Measurements from ENCODE around the gene SCNM1. TPM values are rescaled to one million over a fixed set of nuclear protein-coding genes. Genes with fewer than 3 reads are reported as not detected.

SCNM1 gene
- total and polyA plus RNA-seq, 5 donors from 2014 or later = 51.0 to 104 (median 82.7) TPM

GRCh38 chr1:151133018-151133806 lies 32.7 kb upstream of the SCNM1 start:
- Mint-ChIP-seq H3K27me3 (no peaks in the 10 kb centered on the region), H3K9me3 (no peaks in the 10 kb centered on the region), H3K36me3 (peaks cover 10% of the 10 kb centered on the region), H3K4me1 (peaks cover 0 to 13% (median 2%) of the 10 kb centered on the region in 4 donors), H3K4me3 (peak overlapping the region in 1 of 4 donors; percentile 52), H3K27ac (no peak overlapping the region)
- H3K4me3 ChIP-seq (ENCODE audit: low read depth, low read length) = no peak overlapping the region
- no peaks in the 10 kb centered on the region for H3K27me3 ChIP-seq (ENCODE audit: control insufficient read depth, insufficient read depth, low read length)
- H3K27ac ChIP-seq (ENCODE audit: insufficient read depth, low read length, poor library complexity, severe bottlenecking) = no peak overlapping the region
- no peaks in the 10 kb centered on the region for H3K9me3 ChIP-seq (ENCODE audit: control insufficient read depth in 2 of 2, low read length in 2 of 2)
- no peaks in the 10 kb centered on the region for H3K36me3 ChIP-seq (ENCODE audit: control insufficient read depth, insufficient read depth, low read length)
- DNase-seq (no peak), ATAC-seq (ENCODE audit: low read depth in 2 of 2) (no peak)
- H3K4me1 ChIP-seq (ENCODE audit: control insufficient read depth, insufficient read depth, low read length, poor library complexity, severe bottlenecking) = peaks cover 11% of the 10 kb centered on the region

- no peak for DNase-seq
- H3K27me3 ChIP-seq (ENCODE audit: control insufficient read depth, insufficient read depth, low read length) = no peaks in the 10 kb centered on the region
- no peaks in the 10 kb centered on the region for H3K36me3 ChIP-seq (ENCODE audit: control insufficient read depth, insufficient read depth, low read length)
- H3K4me1 ChIP-seq (ENCODE audit: control insufficient read depth, insufficient read depth, low read length, poor library complexity, severe bottlenecking) = peaks cover 11% of the 10 kb centered on the region
- Mint-ChIP-seq H3K27ac (no peak overlapping the region), H3K4me1 (peaks cover 0 to 13% (median 2%) of the 10 kb centered on the region in 4 donors), H3K36me3 (peaks cover 10% of the 10 kb centered on the region), H3K4me3 (peak overlapping the region in 1 of 4 donors; percentile 11), H3K9me3 (no peaks in the 10 kb centered on the region), H3K27me3 (no peaks in the 10 kb centered on the region)
- no peak overlapping the region for H3K4me3 ChIP-seq (ENCODE audit: low read depth, low read length)
- H3K27ac ChIP-seq (ENCODE audit: insufficient read depth, low read length, poor library complexity, severe bottlenecking) = no peak overlapping the region
- no peak for ATAC-seq (ENCODE audit: low read depth in 2 of 2)
- no peaks in the 10 kb centered on the region for H3K9me3 ChIP-seq (ENCODE audit: control insufficient read depth in 2 of 2, low read length in 2 of 2)
These were observed 31.5 kb upstream of the SCNM1 start for GRCh38 chr1:151134396-151134795.

GRCh38 chr1:151134991-151135390 lies 31.0 kb upstream of the SCNM1 start:
- no peak for DNase-seq
- Histone ChIP-seq H3K9me3 (ENCODE audit: control insufficient read depth in 2 of 2, low read length in 2 of 2) (no peaks in the 10 kb centered on the region), H3K4me3 (ENCODE audit: low read depth, low read length) (no peak overlapping the region), H3K27me3 (ENCODE audit: control insufficient read depth, insufficient read depth, low read length) (no peaks in the 10 kb centered on the region), H3K36me3 (ENCODE audit: control insufficient read depth, insufficient read depth, low read length) (no peaks in the 10 kb centered on the region), H3K4me1 (ENCODE audit: control insufficient read depth, insufficient read depth, low read length, poor library complexity, severe bottlenecking) (peaks cover 11% of the 10 kb centered on the region), H3K27ac (ENCODE audit: insufficient read depth, low read length, poor library complexity, severe bottlenecking) (no peak overlapping the region)
- Mint-ChIP-seq H3K9me3 (no peaks in the 10 kb centered on the region), H3K36me3 (peaks cover 12% of the 10 kb centered on the region), H3K4me1 (peaks cover 0 to 13% (median 2%) of the 10 kb centered on the region in 4 donors), H3K27me3 (no peaks in the 10 kb centered on the region), H3K4me3 (no peak overlapping the region), H3K27ac (no peak overlapping the region)
- ATAC-seq (ENCODE audit: low read depth in 2 of 2) = no peak

GRCh38 chr1:151135433-151136385 lies 30.2 kb upstream of the SCNM1 start:
- H3K36me3 Mint-ChIP-seq = peaks cover 12% of the 10 kb centered on the region
- ATAC-seq (ENCODE audit: low read depth in 2 of 2) (no peak), DNase-seq (no peak)
- H3K27me3 ChIP-seq (ENCODE audit: control insufficient read depth, insufficient read depth, low read length) = no peaks in the 10 kb centered on the region
- no peaks in the 10 kb centered on the region for H3K9me3 ChIP-seq (ENCODE audit: control insufficient read depth in 2 of 2, low read length in 2 of 2)
- peak overlapping the region in 1 of 3 donors; percentile 20 for H3K27ac Mint-ChIP-seq
- no peak overlapping the region for H3K4me3 ChIP-seq (ENCODE audit: low read depth, low read length)
- no peaks in the 10 kb centered on the region for H3K9me3 Mint-ChIP-seq
- peaks cover 0 to 10% (median 2%) of the 10 kb centered on the region in 4 donors for H3K4me1 Mint-ChIP-seq
- H3K4me1 ChIP-seq (ENCODE audit: control insufficient read depth, insufficient read depth, low read length, poor library complexity, severe bottlenecking) = peaks cover 11% of the 10 kb centered on the region
- H3K27ac ChIP-seq (ENCODE audit: insufficient read depth, low read length, poor library complexity, severe bottlenecking) = no peak overlapping the region
- no peak overlapping the region for H3K4me3 Mint-ChIP-seq
- no peaks in the 10 kb centered on the region for H3K27me3 Mint-ChIP-seq
- H3K36me3 ChIP-seq (ENCODE audit: control insufficient read depth, insufficient read depth, low read length) = no peaks in the 10 kb centered on the region

GRCh38 chr1:151137789-151138188 lies 28.2 kb upstream of the SCNM1 start:
- no peaks in the 10 kb centered on the region for H3K4me1 ChIP-seq (ENCODE audit: control insufficient read depth, insufficient read depth, low read length, poor library complexity, severe bottlenecking)
- H3K36me3 ChIP-seq (ENCODE audit: control insufficient read depth, insufficient read depth, low read length) = no peaks in the 10 kb centered on the region
- H3K9me3 ChIP-seq (ENCODE audit: control insufficient read depth in 2 of 2, low read length in 2 of 2) = no peaks in the 10 kb centered on the region
- no peak overlapping the region for H3K27ac ChIP-seq (ENCODE audit: insufficient read depth, low read length, poor library complexity, severe bottlenecking)
- ATAC-seq (ENCODE audit: low read depth in 2 of 2) (no peak), DNase-seq (no peak)
- H3K36me3 Mint-ChIP-seq = peaks cover 12% of the 10 kb centered on the region
- no peak overlapping the region for H3K4me3 Mint-ChIP-seq
- no peaks in the 10 kb centered on the region for H3K27me3 Mint-ChIP-seq
- no peaks in the 10 kb centered on the region for H3K9me3 Mint-ChIP-seq
- H3K4me3 ChIP-seq (ENCODE audit: low read depth, low read length) = no peak overlapping the region
- H3K4me1 Mint-ChIP-seq = peaks cover 0 to 2% (median 0%) of the 10 kb centered on the region in 4 donors
- no peak overlapping the region for H3K27ac Mint-ChIP-seq
- no peaks in the 10 kb centered on the region for H3K27me3 ChIP-seq (ENCODE audit: control insufficient read depth, insufficient read depth, low read length)

GRCh38 chr1:151142411-151143056 lies 23.4 kb upstream of the SCNM1 start:
- Mint-ChIP-seq H3K27ac (no peak overlapping the region), H3K4me3 (no peak overlapping the region), H3K4me1 (peaks cover 0 to 21% (median 4%) of the 10 kb centered on the region in 4 donors), H3K36me3 (peaks cover 2% of the 10 kb centered on the region), H3K9me3 (no peaks in the 10 kb centered on the region), H3K27me3 (peaks cover 8% of the 10 kb centered on the region)
- Histone ChIP-seq H3K4me3 (ENCODE audit: low read depth, low read length) (no peak overlapping the region), H3K9me3 (ENCODE audit: control insufficient read depth in 2 of 2, low read length in 2 of 2) (no peaks in the 10 kb centered on the region), H3K27me3 (ENCODE audit: control insufficient read depth, insufficient read depth, low read length) (no peaks in the 10 kb centered on the region), H3K36me3 (ENCODE audit: control insufficient read depth, insufficient read depth, low read length) (no peaks in the 10 kb centered on the region), H3K27ac (ENCODE audit: insufficient read depth, low read length, poor library complexity, severe bottlenecking) (no peak overlapping the region), H3K4me1 (ENCODE audit: control insufficient read depth, insufficient read depth, low read length, poor library complexity, severe bottlenecking) (peaks cover 23% of the 10 kb centered on the region)
- ATAC-seq (ENCODE audit: low read depth in 2 of 2) (no peak), DNase-seq (no peak)

GRCh38 chr1:151143057-151143435 lies 22.9 kb upstream of the SCNM1 start:
- H3K36me3 ChIP-seq (ENCODE audit: control insufficient read depth, insufficient read depth, low read length) = no peaks in the 10 kb centered on the region
- Mint-ChIP-seq H3K36me3 (peaks cover 2% of the 10 kb centered on the region), H3K4me3 (no peak overlapping the region), H3K27ac (no peak overlapping the region), H3K4me1 (peaks cover 0 to 23% (median 4%) of the 10 kb centered on the region in 4 donors), H3K27me3 (peaks cover 12% of the 10 kb centered on the region), H3K9me3 (no peaks in the 10 kb centered on the region)
- H3K4me1 ChIP-seq (ENCODE audit: control insufficient read depth, insufficient read depth, low read length, poor library complexity, severe bottlenecking) = peaks cover 23% of the 10 kb centered on the region
- no peak overlapping the region for H3K4me3 ChIP-seq (ENCODE audit: low read depth, low read length)
- no peak overlapping the region for H3K27ac ChIP-seq (ENCODE audit: insufficient read depth, low read length, poor library complexity, severe bottlenecking)
- H3K9me3 ChIP-seq (ENCODE audit: control insufficient read depth in 2 of 2, low read length in 2 of 2) = no peaks in the 10 kb centered on the region
- no peaks in the 10 kb centered on the region for H3K27me3 ChIP-seq (ENCODE audit: control insufficient read depth, insufficient read depth, low read length)
- no peak for DNase-seq
- no peak for ATAC-seq (ENCODE audit: low read depth in 2 of 2)
